DMS153 (cell line): ENCODE data around the gene CTSL.

Experiments
- DNase-seq: peaks from one replicate; lab custom pipeline; 2025; lab: John Stamatoyannopoulos, UW

CTSL gene

DNA sequence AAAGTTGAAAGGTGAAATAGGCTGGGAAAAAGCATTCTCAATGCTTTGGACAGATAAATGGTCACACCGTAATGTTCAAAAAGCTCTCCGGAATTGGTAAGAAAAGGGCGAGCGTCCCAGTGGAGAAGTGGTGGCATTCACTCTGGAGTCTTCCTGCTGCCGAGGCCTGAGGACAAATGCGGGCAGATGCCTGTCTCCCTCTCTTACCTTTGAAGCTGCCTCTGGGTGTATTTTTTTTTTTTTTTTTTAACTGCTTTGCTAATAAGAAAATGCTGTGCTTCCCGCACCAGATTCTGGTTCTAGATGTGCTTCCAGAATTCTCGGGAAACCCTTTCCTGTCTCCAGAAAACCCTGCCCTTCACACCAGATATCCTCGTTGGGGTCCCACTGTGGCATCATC lies 24.4 kb upstream of the CTSL start:
- no peak for DNase-seq

DNA sequence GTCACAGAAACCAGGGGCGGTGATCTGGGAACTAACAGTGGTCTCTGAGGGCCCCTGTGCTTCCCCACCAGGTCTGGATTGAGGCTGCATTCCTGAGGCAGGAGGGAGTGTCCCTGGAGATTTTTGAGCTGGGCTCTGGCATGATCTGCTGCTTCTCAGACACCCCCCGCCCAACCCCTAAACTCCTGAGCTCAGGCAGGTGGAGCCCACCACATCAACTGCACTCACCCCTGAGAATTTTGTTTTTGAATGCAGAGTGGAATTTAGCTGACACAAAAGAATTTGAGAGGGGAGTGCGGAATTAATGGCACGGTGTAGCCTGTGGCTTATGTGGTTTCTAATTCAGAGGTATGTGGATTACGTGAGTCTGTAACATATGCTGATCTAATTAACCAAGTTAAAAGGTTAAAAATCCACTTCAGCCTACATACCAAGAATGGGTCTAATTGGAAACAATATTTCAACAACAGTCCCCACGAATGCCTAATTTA lies 23.9 kb upstream of the CTSL start:
- DNase-seq: no peak

DNA sequence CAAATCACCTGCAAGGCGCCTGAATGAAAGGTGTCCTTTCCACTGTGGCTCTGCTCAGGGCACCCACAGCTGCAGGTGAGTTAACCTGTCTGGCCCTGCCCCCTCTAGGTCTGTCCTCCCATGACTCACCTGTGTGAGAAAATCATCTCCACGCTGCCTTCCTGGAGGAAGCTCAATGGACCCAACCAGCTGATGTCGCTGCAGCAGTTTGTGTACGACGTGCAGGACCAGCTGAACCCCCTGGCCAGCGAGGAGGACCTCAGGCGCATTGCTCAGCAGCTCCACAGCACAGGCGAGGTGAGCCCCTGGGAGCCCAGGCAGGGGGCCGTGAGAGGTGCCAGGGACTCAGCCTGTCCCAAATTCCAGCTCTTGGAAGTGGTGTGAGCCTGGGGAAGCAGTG lies 23.0 kb upstream of the CTSL start:
- no peak for DNase-seq

DNA sequence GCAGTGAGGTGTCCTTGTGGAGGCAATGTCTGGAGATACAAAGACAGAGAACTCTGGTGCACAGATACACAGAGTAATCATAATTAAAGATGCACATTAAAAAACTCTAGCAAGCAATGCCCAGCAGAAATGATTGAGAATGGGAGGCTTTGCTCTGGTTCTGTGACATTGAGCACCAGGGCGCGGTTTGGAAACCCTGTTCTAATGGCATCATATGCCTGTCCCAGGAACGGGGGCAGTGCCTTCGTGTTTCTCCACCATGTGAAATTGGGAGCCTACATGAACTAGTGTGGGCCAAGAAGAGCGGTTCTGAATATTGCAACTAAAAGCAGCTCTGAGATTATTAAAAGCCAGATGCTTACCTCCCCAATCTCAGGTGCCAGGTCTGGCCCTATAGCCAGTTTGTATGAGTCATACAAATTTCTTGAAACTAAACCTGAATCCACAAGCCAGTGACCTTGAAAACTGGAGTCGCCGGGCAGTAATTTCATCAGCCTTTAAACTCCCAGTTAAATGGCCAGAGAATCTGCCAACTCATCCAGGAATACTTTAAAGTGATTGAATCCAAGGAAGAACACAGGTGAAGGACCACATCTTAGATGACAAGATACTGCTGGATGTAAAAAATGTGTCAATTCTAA lies 22.2 kb upstream of the CTSL start:
- no peak for DNase-seq

DNA sequence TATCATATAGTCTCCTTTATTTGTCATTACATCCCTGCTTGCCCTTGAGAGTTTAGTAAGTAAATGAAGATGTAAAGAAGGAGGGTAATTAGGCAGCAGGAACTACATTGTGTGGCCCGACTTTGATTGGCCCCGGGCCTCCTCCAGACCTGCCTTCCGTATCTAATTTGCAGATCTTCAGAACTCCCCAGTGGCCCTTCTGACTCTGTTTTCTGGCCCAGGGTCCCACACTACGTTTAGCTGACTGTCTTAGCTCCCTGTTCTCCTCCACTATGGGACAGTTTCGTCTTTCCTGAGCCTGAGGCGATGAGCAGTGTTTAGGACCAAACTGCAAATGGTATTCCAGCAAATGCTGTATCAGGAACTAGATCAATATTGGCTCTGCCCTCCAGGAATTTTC lies 21.6 kb upstream of the CTSL start:
- no peak for DNase-seq

DNA sequence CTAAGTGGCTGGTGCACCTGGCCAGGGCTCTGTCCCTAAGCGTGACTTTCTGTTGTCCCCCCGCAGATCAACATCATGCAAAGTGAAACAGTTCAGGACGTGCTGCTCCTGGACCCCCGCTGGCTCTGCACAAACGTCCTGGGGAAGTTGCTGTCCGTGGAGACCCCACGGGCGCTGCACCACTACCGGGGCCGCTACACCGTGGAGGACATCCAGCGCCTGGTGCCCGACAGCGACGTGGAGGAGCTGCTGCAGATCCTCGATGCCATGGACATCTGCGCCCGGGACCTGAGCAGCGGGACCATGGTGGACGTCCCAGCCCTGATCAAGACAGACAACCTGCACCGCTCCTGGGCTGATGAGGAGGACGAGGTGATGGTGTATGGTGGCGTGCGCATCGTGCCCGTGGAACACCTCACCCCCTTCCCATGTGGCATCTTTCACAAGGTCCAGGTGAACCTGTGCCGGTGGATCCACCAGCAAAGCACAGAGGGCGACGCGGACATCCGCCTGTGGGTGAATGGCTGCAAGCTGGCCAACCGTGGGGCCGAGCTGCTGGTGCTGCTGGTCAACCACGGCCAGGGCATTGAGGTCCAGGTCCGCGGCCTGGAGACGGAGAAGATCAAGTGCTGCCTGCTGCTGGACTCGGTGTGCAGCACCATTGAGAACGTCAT lies 19.7 kb upstream of the CTSL start:
- no peak for DNase-seq

DNA sequence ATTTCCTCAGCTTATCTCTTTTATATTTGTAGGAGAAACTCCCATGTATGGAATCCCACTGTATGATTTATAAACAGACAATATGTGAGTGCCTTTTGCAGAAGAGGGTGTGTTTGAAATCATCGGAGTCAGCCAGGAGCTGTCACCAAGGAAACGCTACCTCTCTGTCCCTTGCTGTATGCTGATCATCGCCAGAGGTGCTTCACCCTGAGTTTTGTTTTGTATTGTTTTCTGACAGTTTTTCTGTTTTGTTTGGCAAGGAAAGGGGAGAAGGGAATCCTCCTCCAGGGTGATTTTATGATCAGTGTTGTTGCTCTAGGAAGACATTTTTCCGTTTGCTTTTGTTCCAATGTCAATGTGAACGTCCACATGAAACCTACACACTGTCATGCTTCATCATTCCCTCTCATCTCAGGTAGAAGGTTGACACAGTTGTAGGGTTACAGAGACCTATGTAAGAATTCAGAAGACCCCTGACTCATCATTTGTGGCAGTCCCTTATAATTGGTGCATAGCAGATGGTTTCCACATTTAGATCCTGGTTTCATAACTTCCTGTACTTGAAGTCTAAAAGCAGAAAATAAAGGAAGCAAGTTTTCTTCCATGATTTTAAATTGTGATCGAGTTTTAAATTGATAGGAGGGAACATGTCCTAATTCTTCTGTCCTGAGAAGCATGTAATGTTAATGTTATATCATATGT lies 18.0 kb upstream of the CTSL start:
- no peak for DNase-seq

DNA sequence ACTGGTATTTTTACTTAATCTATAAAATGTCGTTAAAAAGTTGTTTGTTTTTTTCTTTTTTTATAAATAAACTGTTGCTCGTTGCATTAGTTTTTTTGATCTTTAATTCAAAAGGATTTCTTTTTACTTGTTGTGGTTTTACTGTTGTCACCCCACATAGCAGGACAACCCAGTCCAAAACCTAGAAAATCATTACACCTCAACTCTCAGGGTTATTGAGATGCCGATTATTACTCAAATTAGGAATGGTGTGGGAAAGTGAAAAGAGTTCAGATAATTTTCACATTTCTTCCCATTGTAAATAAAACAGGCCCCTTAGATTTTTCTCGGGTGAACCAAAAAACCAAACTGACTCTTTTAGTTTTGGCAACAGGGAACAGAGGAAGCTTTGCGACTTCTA lies 17.4 kb upstream of the CTSL start:
- DNase-seq: no peak

DNA sequence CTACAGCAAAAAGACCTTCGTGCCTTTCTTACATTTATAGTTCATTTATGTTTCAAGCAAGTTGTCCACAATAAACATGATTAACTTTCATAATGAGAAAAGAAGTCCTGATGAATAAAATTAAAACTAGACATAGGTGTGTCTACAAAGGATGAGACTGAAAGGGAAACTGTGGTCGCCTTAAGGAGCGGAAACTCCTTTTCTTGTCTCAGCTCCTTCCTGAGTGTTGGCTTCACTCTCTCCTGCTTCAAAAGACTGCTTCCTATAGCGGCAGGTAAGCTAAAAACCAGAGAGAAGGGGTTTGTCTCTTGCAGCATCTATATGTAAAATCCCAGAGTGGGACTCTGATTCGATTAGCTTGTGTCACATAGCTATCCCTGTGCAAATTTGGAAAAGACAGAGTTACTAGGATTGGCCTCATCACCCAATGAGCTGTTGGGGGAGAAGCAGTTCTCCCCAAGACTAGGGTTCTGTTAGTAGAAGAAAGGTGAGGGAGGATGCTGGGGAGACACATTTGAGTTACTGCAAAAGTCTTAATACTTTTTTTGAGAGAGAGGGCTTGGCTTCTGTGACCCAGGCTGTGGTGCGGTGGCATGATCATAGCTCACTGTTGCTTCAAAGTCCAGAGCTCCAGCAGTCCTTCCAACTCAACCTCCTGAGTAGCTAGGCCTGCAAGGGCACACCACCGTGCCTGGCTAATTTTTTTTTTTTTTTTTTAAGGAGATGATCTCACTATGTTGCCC lies 16.8 kb upstream of the CTSL start:
- no peak for DNase-seq

DNA sequence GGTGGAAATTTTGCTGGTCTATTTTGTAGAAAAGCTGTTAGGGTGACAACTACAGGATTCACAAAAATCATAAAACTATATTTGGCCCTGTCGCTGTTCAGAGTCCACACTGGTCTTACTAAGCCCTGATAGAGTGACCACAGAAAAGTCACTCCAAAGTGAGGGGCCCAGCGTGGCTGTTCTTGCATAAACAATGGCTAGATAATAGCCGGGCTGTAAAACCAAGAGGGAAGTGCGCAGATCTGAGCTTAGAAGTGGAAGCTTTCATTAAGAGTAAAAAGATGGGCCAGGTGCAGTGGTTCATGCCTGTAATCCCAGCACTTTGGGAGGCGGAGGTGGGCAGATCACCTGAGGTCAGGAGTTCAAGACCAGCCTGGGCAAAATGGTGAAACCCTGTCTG lies 15.5 kb upstream of the CTSL start:
- DNase-seq: no peak

DNA sequence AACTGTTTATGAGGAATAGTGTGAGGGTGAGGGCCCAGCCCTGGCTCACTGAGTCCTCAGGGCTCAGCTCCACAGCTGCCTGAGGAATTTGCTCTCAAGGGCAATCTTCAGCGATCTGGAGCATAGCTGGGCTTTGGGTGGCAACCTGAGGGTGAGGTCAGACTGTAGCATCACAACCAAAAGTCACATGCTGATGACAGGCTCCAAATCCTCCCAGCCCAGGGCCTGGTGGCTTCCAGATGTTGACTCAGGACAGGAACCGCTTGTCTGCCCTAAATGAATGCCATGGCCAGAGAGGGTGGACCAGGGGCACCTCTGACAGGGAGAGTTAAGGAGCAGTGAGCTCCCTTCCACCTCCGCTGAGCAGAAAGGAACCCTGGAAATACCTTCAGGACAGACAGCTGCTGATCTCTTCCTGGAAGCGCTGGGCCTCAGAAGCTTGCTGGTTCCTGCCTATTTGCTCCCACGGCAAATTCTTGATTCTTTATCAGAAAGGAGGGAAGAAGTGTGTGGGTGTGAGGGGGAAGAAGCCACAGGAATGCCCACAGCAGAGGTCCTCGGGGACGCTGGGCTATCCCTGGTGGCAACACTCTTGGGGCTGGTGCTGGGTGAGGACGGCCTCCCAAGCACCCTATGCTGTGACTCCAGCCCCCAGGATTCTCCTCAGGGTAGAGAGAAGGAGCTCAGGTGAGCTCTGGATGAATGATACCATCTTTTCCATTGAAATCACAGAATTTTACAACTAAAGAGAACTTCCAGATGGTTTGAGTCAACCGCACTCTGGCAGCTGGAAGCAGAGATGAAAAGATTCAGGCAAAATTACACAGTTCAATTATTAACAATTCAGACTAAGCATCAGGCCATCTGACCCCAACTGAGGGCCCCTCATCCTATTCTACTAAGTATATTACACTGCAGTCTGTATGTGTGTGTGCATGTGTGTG lies 13.8 kb upstream of the CTSL start:
- DNase-seq: no peak

DNA sequence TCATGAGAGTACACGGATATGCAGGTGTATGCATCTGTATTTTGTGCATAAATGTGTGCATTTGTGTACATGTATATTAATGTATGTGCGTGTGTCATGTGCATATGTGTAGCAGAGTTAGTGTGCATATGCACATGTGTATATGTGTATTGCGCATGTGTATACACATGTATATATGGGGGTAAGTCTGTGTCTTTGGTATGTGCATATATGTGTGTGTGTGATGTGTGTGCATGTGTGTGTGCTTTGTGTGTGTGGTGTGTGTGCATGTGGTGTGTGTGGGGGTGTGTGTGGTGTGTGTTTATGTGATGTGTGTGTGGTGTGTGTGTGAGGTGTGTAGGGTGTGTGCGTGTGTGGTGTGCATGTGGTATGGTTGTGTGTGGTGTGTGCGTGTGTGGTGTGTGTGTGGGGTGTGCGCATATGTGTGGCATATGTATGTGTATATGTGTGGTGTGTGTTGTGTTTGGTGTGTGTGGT lies 13.1 kb upstream of the CTSL start:
- DNase-seq: no peak

DNA sequence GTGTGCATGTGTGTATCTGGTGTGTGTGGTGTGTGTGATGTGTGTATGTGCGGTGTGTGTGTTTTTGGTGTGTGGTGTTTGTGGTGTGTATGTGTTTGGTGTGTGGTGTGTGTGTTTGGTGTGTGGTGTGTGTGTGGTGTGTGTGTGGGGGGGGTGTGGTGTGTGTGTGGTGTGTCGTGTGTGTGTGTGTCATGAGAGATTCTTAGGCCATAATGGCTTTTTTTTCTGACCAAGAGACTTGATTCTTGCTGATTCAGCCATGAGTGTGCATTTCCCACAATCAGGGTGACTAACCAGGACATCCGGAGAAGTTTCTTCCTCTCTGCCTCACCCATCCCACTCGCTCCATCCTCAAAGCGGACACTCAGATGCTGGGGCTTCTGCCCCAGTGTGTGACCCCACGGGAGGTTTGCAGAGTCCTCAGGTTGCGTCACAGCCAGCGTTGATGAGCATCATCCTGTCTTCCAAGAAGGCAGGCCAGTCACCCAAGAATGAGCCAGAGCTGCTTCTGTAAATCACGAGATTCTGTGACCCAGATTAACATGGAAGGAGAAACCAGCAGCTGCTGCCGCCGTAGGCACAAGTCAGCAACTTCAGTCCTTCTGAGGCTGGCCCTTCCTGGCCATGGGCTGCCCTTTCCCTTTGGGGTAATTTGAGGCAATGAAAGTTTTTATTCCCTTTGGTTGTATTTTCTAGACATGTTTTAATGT lies 12.5 kb upstream of the CTSL start:
- no peak for DNase-seq

DNA sequence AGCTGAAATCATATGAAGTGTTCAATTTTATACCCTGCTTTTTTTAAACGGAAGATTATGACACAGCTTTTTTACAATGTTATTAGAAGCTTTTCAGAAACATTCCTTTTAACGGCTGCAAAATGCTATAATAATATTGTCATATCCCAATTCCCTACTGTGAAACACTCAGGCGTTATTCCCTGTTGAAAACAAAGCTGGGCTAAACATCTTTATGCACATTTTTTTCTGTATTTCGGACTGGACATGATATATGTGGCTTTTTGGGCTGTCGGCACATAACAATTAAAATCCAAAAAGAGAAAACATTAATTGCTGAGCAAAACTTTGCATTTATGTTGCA lies 12.0 kb upstream of the CTSL start:
- DNase-seq: no peak

DNA sequence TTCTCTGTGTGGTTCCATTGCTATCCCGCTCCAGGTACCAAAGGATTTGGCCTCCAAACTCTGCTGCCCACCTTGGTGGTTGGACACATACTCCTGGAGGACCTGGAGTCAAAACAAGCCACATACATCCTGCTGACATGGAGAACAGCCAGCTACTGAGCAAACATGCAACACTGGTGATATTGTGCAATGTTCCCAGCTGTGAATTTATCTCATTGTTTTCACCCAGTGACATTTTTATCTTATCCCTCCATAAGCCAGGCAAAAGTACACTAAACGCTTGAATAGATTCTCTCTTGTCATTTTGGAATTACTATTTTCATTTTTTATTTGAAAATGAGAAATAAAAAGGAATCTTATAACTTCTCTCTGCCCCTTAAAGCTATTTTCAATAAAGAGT lies 11.1 kb upstream of the CTSL start:
- DNase-seq: peak; percentile 8

DNA sequence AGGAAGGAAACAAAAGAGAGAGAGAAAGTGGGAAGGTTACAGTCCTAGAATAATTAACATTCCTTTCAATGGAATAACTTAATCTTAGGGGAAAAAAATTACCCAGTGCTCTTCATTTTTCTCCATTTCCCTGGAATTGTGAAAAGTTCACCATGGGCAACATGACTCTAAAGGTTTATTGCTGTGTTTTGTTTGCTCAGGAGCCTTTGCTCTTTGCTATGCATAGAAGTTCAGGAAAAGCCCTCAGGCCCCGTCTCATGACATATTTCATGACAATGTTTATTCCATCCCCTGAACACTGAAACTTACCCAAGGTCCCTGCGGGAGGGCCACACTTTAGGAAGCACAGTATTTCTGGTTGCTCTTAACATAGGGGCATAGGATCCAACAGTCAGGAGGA lies 9.8 kb upstream of the CTSL start:
- DNase-seq: no peak

DNA sequence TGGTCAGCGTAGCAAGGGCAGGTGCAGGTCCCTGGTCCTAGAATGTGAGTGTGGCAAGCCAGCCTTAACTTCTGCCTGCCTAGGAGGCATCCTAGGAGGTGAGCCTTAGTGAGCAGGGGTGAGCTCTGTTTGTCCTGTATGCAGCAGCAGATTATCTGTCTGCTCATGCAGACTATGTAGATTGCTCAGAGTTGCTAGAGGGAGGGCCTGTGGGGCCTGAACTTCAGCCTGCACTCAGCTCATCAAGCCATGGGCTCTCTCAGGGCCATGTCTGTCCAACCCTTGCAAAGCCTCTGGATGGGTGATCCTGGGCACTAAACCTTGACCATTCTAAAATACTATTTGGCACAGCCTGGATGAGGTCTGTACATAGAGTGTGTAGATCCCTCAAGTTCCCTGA lies 8.5 kb upstream of the CTSL start:
- DNase-seq: no peak

DNA sequence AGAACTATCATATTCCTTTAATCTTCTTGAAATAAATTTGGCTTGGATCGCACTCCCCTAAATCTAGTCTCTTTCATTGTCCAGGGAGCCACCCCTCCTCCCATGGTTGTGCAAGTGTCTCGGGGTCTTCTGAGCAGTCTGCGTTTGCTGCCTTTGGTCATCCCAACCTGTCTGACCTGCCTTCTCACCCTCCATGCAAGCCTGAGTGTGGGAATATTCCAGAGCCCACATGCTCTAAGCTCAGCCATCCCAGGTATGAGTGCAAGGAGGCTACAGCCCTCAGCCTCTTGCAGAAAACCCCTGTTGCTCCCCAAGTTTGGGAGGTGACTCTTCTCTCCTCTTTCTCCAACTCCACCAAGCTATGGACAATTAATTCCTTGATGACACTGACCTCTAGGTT lies 7.7 kb upstream of the CTSL start:
- no peak for DNase-seq

DNA sequence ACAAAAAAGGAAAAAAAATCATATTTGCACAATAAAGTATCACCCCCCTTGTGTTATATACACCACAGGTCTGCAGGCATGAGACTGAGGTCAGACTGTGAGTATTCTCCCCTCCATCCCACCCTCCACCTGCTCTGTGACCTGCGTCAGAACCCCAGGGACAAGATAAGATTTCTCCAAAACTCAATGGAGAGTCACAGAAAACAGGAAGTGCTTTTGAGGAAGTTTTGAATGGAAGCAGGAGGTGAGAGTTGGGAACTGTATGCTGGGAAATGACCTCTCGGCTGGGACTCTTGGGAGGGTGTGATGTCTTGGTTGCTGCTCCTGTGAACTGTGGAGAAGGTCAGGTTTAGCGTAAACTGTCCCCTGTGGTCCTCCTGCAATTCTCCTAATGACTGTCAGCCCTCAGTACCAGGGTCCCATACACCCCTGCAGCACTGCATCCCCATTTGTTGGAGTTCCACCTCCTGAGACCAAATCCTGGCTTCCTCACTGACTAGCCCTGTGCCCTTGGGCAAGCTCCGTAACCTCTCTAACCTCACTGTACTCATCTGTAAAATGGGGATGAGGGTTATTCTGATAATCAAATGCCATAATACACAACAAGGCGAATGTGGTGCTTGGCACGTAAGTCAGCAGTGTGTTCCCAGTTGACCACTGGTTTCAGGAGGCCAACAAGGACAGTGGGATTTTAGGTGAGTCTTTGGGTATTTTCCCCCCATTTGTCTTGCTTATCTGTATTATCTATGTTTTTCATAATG lies 6.9 kb upstream of the CTSL start:
- no peak for DNase-seq

DNA sequence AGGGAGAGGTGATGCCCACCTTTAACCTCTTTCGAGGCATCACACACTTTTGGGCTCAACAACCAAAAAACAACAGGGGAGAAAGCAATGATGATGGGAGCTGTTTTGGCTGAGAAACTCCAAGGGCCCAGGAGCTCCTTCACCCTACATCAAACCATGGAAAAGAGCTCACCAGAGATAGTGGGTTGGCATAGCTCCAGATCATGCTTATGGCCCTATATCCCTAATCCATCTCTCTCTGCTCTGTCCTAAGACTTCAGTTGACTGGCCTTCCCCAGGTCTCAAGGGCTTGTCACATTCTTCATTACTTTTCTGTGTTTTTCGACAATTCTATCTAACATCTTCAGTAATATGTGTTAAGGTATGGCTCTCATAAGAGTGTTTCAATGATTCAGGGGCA lies 5.7 kb upstream of the CTSL start:
- no peak for DNase-seq
